NCI-H1092 treated with DMSO at 0.1 percent for 48 hours (cell line): ENCODE measurements around the gene DHRS12.
"Not testable (repeated sequence)": the region's sequence is repeated elsewhere in the genome, so short reads cannot be mapped to it uniquely, and the experiment has no call there.

Source experiments
- DNase-seq: peaks from one replicate; lab custom pipeline; 2025; lab: John Stamatoyannopoulos, UW

DHRS12 gene

DNA sequence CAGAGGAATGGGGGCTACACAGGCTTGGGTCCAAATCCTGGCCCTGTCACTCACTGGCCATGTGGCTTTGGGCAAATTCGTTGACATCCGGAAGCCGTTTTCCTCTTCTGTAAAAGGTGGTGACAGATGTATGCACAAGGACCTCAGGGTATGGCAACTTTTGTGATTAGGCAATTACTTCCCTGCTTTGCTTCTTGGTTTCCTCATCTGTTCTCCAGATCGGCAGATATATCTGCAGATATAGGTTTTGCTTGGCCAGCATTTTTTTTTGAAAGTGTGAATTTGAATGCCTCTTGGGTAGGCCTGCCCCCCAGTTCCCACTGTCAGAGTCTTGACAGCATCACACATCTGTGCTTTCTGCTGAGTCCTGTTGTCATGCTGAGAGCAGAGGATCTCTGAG, 23.3 kb upstream of the DHRS12 start:
- DNase-seq = no peak

GRCh38 chr13:51826606-51827005, 22.6 kb upstream of the DHRS12 start:
- no peak for DNase-seq

- DNase-seq = no peak
These were observed 21.8 kb upstream of the DHRS12 start for GRCh38 chr13:51825681-51826254.

DNA sequence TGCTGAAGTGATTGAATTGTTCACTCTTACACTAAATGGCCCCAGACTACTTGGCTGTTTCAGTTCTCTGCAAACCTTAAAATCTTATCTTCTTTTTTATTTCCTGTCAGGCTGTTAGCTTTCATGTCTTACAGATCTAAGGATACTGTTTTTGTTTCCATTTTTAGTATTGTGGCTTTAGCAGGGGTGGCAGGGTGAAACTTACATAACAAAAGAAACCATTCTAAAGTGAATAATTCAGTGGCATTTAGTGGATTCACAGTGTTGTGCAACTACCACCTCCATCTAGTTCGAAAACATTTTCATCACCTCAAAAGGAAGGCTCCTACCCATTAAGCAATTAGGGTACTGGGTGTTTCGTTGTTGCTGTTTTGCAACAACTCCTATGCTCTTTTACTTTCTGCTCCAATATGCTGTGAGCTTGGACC, 21.2 kb upstream of the DHRS12 start:
- DNase-seq = no peak

DNA sequence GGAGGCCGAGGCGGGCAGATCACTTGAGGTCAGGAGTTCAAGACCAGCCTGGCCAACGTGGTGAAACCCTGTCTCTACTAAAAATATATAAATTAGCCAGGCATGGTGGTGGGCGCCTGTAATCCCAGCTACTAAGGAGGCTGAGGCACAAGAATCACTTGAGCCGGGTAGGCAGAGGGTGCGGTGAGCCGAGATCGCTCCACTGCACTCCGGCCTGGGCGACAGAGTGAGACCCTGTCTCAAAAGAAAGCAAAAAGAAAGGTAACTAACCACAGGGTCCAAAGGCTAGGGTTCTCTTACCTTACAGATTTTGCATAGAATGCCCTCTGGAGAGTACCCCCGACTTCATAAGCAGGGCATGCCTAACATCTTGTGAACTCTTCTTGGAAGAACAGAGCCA, 20.7 kb upstream of the DHRS12 start:
- not testable (repeated sequence) for DNase-seq

DNA sequence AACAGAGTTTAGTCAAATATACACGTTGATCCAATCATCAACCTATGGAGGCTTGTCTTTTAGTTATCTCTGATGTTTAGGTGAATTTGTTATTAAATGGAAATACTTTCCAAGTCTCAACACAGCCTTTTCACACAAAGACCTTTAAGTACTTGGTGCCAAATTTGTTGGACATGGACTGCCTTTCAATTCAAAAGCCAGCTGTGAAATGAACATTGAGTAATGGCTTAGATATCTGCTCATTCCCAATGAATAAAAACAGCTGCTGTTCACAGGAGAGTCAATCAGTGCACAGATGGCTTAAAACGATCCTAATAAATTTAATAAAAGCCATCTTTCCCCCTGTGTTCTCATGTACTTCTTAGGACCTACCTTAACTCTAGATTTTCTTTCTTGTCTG, 19.9 kb upstream of the DHRS12 start:
- no peak for DNase-seq

DNA sequence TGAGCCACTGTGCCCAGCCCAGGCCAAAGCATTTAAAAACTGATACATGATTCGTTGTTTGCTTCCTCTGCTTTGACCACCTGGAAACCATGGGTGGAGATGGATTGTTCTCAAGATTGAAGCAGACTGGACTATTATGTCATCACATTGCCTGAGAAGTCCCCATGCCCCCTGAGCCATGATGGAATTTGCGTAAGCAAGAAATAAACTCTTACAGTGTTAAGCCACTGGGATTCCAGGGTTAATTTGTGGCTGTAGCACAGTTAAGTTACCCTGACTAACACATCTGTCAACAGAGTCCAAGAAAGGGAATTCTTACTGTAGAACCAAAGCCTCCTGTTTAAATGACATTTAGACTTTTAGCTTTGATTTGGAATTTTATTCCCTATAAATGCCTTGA, 19.4 kb upstream of the DHRS12 start:
- DNase-seq = no peak

DNA sequence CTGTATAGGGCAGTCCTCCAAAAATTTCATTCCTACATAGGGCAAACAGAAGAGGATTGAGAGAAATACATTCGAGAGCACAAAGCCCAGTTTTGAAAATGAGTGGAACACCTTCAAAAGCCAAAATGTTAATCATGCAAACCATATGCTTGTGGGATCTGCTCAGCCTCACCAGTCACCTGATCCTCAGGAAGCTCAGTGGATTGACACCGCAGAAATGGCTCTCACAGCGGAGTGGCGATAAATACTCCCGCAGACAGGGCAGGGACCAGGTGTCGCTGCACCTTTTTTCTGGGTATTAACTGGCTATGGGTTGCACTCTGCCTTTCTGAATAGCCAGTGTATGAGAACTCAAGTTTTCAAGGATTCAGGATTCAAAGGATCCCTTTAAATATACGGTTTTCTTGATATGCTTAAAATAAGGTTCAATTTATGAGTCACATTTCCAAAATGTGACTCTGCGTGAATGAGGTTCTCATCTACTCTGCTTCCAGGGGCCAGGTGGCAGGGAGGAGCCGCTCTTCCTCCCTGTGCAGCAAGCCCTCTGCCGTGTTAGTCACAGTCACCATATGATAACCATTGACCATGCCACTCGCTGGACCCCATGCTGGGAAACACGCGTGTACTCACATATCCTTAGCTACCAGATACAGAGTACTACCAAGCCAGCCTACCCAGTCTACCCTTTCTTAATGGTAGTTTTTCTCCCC, 18.3 kb upstream of the DHRS12 start:
- DNase-seq = no peak

GRCh38 chr13:51821606-51822005, 17.6 kb upstream of the DHRS12 start:
- DNase-seq = no peak

- DNase-seq = no peak
These were observed 16.1 kb upstream of the DHRS12 start for GRCh38 chr13:51820016-51820597.

- DNase-seq = no peak
These were observed 15.6 kb upstream of the DHRS12 start for GRCh38 chr13:51819544-51819943.

DNA sequence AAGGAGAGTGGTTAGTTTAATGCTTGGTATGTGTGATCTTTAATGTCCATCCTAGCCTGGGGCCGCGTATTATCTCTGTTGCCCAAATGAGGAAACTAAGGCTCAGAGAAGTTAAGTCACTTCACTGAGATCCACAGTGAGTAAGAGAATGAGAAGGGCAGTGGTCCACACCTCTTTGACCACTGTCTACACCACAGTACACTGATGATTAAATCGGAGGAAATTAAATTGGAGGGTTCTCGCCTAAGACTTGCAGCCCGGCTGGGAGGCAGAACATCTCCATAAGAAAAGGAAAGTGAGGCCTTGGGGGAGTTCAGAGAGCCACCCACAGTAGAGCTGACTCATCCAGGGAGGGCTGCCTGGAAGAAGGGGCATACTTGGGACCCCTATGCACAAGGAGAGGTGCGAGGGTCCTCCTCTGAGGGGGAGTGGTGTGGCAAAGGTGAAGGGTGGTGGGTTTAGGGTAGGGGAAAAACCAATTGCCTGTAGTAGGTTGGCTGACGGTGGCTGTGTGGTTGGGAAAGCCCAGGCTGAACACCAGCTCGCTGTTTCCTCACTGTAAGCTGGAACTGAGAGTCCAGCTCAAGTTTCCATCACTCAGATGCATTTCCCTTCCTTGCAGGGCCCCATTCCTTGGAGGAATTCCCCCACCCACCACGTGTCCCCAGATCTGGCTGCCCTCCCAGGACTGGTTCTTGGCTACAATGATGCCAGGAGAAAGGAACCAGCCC, 15.0 kb upstream of the DHRS12 start:
- no peak for DNase-seq

DNA sequence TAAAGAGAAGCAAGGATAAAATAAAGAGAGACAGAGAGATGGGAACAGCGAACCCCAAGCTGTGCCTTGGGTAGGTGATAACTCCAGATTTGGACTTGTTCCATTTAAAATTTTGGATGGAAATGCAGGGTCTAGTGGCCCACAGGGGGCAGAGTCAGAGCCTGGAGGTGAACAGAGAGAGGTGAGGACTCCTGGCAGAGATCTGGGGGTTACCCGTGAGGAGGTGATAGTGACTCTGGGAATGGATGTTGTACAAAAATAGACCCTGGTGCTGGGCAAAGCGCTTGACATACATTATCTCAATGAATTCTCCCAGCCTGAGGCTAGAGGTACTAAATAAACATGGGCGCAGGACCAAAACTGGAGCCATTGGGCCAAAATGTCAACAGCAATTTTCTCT, 14.3 kb upstream of the DHRS12 start:
- DNase-seq = no peak

- DNase-seq = no peak
These were observed 13.8 kb upstream of the DHRS12 start for GRCh38 chr13:51817717-51818116.

DNA sequence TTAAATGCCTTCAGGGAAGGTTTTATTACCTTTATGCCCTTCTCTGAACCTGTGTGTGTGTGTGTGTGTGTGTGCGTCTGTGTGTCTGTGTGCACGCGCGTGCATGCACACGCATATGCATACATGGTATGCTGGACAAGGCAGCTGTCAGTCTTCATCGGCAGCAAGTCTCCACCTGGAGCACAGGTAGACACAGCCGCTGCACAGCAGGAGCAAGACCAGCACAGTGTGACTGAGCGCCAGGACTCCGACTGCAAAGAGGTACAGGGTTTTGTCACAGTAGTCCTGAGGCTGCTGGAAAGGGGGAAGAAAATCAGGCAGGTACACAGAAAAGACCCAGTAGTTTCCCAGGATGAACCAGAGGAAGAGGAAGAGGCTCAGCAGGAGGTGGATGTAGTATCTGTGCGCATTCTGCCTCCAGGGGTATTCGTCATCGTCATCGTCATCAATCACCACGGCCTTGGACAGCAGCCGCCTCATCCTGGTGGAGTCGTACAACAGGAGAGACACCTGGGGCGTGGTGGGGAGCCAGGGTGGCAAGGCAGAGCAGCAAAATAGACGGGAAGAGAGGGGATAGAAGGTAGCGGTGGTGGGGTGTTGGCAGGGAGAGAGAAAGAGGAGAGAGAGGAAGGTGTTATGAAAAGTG, 12.8 kb upstream of the DHRS12 start:
- no peak for DNase-seq

DNA sequence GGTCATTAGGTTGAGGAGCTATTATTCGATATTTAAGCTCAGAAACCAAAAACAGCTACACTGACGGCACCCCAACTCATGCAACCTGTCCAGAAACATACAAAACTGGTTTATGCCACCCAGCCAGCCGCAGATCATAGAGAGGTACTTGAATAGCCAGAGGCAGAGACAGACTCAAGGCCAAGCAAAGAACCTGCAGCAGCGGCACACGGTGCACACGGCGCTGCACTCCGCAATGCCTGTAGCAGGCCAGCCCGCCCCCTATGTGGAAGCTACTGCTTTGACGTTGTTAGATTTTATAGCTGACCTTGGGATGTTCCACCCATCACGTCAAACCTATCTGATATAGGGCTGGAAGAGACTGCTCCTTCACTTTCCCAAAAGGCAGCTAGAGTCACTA, 11.9 kb upstream of the DHRS12 start:
- DNase-seq = no peak

- DNase-seq = peak; percentile 59
These were observed 11.1 kb upstream of the DHRS12 start for GRCh38 chr13:51814825-51815650.

GRCh38 chr13:51814071-51814470, 10.1 kb upstream of the DHRS12 start:
- no peak for DNase-seq

GRCh38 chr13:51811920-51812451, 8.0 kb upstream of the DHRS12 start:
- no peak for DNase-seq

GRCh38 chr13:51811046-51811445, 7.1 kb upstream of the DHRS12 start:
- DNase-seq = peak; percentile 27

DNA sequence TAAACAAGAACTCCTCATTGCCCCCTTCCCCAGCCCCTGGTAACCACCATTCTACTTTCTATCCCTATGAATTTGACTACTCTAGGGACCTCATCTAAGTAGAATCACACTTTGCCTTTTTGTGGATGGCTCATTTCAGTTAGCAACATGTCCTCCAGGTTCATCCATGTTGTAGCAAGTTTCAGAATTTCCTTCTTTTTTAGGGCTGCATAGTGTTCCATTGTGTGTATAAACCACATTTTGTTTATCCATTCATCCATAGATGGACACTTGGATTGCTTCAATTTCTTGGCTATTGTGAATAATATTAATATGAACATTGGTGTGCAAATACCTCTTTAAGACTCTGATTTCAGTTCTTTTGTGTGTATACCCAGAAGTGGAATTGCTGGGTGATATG, 4.8 kb upstream of the DHRS12 start:
- no peak for DNase-seq
